ENCODE measurements around the gene RBFOX2. TPM values are rescaled to one million over a fixed set of nuclear protein-coding genes. Genes with fewer than 3 reads are reported as not detected.

Gene RBFOX2
- total and polyA plus RNA-seq, 3 donors from 2014 or later, result 53.4 to 85.2 (median 63.9) TPM

DNA sequence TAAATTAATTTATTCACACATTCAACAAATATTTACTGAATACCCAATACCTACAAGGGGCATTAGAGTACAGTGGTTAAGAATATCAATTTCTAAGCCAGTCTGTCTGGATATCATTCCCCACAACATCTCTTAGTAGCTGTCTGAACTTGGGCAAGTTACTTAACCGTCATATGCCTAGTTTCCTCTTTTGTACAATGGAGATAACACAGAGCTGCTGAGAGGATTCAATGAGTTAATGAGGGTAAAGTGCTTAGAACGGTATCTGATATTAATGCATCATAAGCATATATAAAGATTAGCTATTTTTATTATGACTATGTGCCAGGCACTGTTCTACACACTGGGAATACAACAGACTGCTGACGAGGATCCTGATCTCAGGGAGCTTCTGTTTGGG, 194.6 kb downstream of the RBFOX2 start:
- no peaks in the 10 kb centered on the region for H3K27me3 ChIP-seq
- H3K36me3 ChIP-seq (ENCODE audit: low read depth, missing control alignments), result no peaks in the 10 kb centered on the region
- peaks cover 21% of the 10 kb centered on the region for H3K4me1 ChIP-seq
- TF ChIP-seq CTCF (IDR thresholded peaks at IDR 0.05) (no peak), POLR2A (IDR thresholded peaks at IDR 0.05) (no peak)
- H3K9me3 ChIP-seq, result no peaks in the 10 kb centered on the region
- DNase-seq, result no peak
- WGBS, 2 donors, result 55 to 59% methylated on average over 3 of the region's 3 CpGs
- intact Hi-C loops (cut with DNase I; ENCODE audit: low total_unique reads), result loop anchor here (10.0 kb wide), 1 partner anchor 199 kb away; no protein-coding TSS in a partner anchor
- H3K4me3 ChIP-seq, result no peak overlapping the region
- H3K27ac ChIP-seq, result no peak overlapping the region

DNA sequence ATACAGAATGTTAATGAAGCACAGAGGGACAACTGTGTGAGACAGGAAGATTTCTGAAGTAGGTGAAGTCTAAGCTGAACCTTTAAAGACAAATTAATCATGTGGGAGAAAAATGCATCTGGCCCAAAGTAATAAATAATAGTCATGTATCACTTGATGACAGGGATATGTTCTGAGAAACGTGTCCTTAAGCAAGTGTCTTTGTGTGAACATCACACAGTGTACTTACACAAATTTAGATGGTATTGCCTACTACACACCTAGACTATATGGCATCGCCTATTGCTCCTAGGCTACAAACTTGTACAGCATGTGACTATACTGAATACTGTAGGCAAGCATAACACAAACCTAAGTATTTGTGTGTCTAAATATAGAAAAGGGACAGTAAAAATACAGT, 198.3 kb downstream of the RBFOX2 start:
- WGBS, 2 donors, result 69 to 78% methylated on average over 2 of the region's 2 CpGs
- H3K4me1 ChIP-seq, result peaks cover 9% of the 10 kb centered on the region
- no peak overlapping the region for H3K27ac ChIP-seq
- no peaks in the 10 kb centered on the region for H3K9me3 ChIP-seq
- intact Hi-C loops (cut with DNase I; ENCODE audit: low total_unique reads), result loop anchor here (10.0 kb wide), 1 partner anchor 196 kb away; no protein-coding TSS in a partner anchor
- H3K36me3 ChIP-seq (ENCODE audit: low read depth, missing control alignments), result no peaks in the 10 kb centered on the region
- TF ChIP-seq CTCF (IDR thresholded peaks at IDR 0.05), result no peak
- TF ChIP-seq POLR2A (IDR thresholded peaks at IDR 0.05), result no peak
- no peak for DNase-seq
- no peak overlapping the region for H3K4me3 ChIP-seq
- H3K27me3 ChIP-seq, result no peaks in the 10 kb centered on the region

- 96 to 98% methylated on average over 2 of the region's 2 CpGs for WGBS, 2 donors
- no peak for TF ChIP-seq POLR2A (IDR thresholded peaks at IDR 0.05)
- TF ChIP-seq CTCF (IDR thresholded peaks at IDR 0.05), result no peak
- intact Hi-C loops (cut with DNase I; ENCODE audit: low total_unique reads), result no loop called here
- Histone ChIP-seq H3K9me3 (no peaks in the 10 kb centered on the region), H3K27ac (no peak overlapping the region), H3K36me3 (ENCODE audit: low read depth, missing control alignments) (no peaks in the 10 kb centered on the region), H3K27me3 (no peaks in the 10 kb centered on the region), H3K4me3 (no peak overlapping the region), H3K4me1 (no peaks in the 10 kb centered on the region)
- DNase-seq, result no peak
Measured at GRCh38 chr22:35824256-35824655, 204.4 kb downstream of the RBFOX2 start.

DNA sequence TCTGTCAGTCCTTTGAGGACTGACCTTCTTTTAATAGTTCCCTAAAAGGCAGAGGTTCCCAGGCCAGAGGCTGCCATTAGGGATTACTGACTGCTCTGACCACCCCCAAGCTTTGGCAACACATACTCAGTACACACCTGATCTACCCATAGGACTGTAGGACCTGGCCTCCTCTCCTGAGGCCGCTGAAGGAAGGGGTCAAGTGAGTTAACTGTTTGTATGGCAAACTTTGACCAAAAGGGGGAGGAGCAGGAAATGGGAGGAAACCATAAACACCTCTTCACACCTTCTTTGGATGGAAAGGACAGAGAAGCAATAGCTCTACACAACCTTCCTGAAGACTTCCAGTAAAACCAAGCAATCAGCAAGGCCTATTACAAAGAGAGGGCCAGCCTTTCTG, 207.0 kb downstream of the RBFOX2 start:
- no peak for DNase-seq
- Histone ChIP-seq H3K27ac (no peak overlapping the region), H3K4me1 (no peaks in the 10 kb centered on the region), H3K36me3 (ENCODE audit: low read depth, missing control alignments) (no peaks in the 10 kb centered on the region), H3K27me3 (no peaks in the 10 kb centered on the region), H3K4me3 (no peak overlapping the region), H3K9me3 (no peaks in the 10 kb centered on the region)
- intact Hi-C loops (cut with DNase I; ENCODE audit: low total_unique reads), result no loop called here
- WGBS, 2 donors, result 84 to 93% methylated on average over 1 of the region's 1 CpG
- no peak for TF ChIP-seq POLR2A (IDR thresholded peaks at IDR 0.05)
- no peak for TF ChIP-seq CTCF (IDR thresholded peaks at IDR 0.05)

DNA sequence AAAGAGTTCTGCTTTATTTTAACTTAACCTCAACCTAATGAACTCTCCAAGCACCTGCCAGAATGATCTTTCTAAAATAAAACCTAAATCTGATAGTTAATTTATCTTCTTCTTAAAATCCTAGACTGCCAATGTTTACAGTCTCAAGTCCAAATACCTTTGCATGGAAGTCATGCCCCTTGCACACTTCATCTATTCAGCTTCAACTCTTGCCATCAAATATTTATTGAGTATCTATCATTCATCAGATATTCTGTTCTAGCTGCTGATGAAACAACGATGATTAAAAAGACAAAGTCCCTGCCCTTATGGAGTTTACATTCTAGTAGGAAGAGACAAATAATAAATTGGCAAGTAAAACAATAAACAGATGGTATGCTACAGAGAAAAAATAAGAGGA, 209.2 kb downstream of the RBFOX2 start:
- Histone ChIP-seq H3K27ac (no peak overlapping the region), H3K27me3 (no peaks in the 10 kb centered on the region), H3K9me3 (no peaks in the 10 kb centered on the region), H3K4me1 (peaks cover 4% of the 10 kb centered on the region), H3K36me3 (ENCODE audit: low read depth, missing control alignments) (no peaks in the 10 kb centered on the region), H3K4me3 (no peak overlapping the region)
- 95 to 100% methylated on average over 1 of the region's 1 CpG for WGBS, 2 donors
- no peak for DNase-seq
- no peak for TF ChIP-seq CTCF (IDR thresholded peaks at IDR 0.05)
- TF ChIP-seq POLR2A (IDR thresholded peaks at IDR 0.05), result no peak
- intact Hi-C loops (cut with DNase I; ENCODE audit: low total_unique reads), result no loop called here
